ENCODE measurements around the gene DDX49.

DNA sequence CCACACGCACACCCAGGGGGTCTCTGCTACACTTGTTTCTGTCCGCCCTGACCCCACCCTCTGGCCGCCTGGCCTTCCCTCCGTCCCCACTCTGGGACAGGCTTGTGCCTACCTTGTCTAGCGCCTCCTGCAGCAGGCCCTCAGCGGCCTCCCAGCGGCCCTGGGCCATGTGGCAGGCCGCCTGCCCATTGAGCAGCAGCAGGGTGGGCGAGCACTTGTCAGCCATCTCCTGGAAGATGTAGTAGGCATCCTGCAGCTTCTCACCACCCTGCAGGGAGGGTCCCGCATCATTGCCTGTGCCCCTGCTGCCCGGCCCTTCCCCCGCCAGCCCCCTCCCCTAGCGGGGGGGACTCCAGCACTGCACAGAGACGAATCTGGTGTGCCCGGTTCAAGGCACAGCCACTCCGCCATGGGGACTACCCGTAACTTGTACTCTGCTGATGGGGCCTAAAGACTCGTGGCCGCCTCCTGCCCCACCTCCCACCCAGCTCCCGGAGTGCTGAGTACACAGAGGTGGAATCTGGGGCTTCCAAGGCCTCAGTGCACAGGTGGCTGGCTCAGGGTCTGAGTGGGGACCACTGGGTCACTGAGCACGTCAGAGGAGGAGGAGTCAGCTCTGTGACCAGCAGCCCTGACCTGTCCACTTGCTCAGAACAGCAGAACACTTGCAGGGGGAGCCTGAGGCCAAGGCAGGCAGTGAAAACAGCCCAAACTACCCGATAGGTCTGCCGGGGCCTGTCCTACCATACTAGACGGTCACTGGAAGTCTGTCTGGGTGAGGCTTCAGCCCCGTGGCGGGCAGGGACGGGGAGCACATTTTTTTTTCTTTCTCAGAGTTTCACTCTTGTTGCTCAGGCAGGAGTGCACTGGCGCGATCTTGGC lies 16.1 kb upstream of the DDX49 start:
- TF ChIP-seq, protein P1, sequence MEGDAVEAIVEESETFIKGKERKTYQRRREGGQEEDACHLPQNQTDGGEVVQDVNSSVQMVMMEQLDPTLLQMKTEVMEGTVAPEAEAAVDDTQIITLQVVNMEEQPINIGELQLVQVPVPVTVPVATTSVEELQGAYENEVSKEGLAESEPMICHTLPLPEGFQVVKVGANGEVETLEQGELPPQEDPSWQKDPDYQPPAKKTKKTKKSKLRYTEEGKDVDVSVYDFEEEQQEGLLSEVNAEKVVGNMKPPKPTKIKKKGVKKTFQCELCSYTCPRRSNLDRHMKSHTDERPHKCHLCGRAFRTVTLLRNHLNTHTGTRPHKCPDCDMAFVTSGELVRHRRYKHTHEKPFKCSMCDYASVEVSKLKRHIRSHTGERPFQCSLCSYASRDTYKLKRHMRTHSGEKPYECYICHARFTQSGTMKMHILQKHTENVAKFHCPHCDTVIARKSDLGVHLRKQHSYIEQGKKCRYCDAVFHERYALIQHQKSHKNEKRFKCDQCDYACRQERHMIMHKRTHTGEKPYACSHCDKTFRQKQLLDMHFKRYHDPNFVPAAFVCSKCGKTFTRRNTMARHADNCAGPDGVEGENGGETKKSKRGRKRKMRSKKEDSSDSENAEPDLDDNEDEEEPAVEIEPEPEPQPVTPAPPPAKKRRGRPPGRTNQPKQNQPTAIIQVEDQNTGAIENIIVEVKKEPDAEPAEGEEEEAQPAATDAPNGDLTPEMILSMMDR (IDR thresholded peaks at IDR 0.05): no peak
- TF ChIP-seq POLR2A (IDR thresholded peaks at IDR 0.05): no peak
